Smooth muscle cell (in vitro differentiated cells): ENCODE results near the gene FADS2. TPM values are rescaled to one million over a fixed set of nuclear protein-coding genes. Genes with fewer than 3 reads are reported as not detected.

Source experiments
- DNase-seq: peaks from one replicate; lab custom pipeline; 2025; ENCODE audit not compliant: unreplicated experiment; lab: John Stamatoyannopoulos, UW
- H2AFZ ChIP-seq: fragments of 200-600 bp; sonication (generic); 2 replicates; pipeline ENCODE4 v1.6.0; 2016; ENCODE audit warnings: antibody characterized with exemption, low read depth, mild to moderate bottlenecking
- H3F3A ChIP-seq: fragments of 200-600 bp; sonication (generic); 2 replicates; pipeline ENCODE4 v1.6.0; 2017; ENCODE audit warnings: antibody characterized with exemption, low read depth
- H3K27ac ChIP-seq: fragments of 200-600 bp; sonication (generic); 2 replicates; pipeline ENCODE4 v1.5.1; 2016; ENCODE audit warnings: low read depth, mild to moderate bottlenecking
- H3K27me3 ChIP-seq: fragments of 200-600 bp; sonication (generic); 2 replicates; pipeline ENCODE4 v1.6.1; 2016; ENCODE audit warnings: low read depth, mild to moderate bottlenecking
- H3K36me3 ChIP-seq: fragments of 200-600 bp; sonication (generic); 2 replicates; pipeline ENCODE4 v1.5.1; 2016; ENCODE audit warnings: low read depth
- H3K4me1 ChIP-seq: fragments of 200-600 bp; sonication (generic); 2 replicates; pipeline ENCODE4 v1.5.1; 2016; ENCODE audit warnings: low read depth
- H3K4me2 ChIP-seq: fragments of 200-600 bp; sonication (generic); 2 replicates; pipeline ENCODE4 v1.6.0; 2016; ENCODE audit warnings: mild to moderate bottlenecking
- H3K4me3 ChIP-seq: fragments of 200-600 bp; sonication (generic); 2 replicates; pipeline ENCODE4 v1.5.1; 2016; ENCODE audit warnings: mild to moderate bottlenecking
- H3K79me2 ChIP-seq: fragments of 200-600 bp; sonication (generic); 2 replicates; pipeline ENCODE4 v1.6.0; 2016; ENCODE audit warnings: low read depth, mild to moderate bottlenecking
- H3K9ac ChIP-seq: fragments of 200-600 bp; sonication (generic); 2 replicates; pipeline ENCODE4 v1.6.0; 2016; ENCODE audit warnings: low read depth
- H3K9me3 ChIP-seq: fragments of 200-600 bp; sonication (generic); replicated peaks from 2 replicates; pipeline ENCODE4 v1.5.1; 2016; ENCODE audit warnings: low read depth
- H4K20me1 ChIP-seq: fragments of 200-600 bp; sonication (generic); 2 replicates; pipeline ENCODE4 v1.6.0; 2016; ENCODE audit warnings: low read depth
- CTCF ChIP-seq: fragments of 200-600 bp; sonication (generic); IDR thresholded peaks from 2 replicates; pipeline ENCODE4 v1.5.1; 2017; ENCODE audit warnings: borderline replicate concordance, mild to moderate bottlenecking, antibody characterized with exemption; ENCODE audit not compliant: insufficient read depth, poor library complexity, severe bottlenecking
- WGBS: methylation state at CpG from one replicate; pipeline ENCODE4 v1.1.7; 2016; ENCODE audit warnings: low lambda C conversion rate; 5-methylcytosine and 5-hydroxymethylcytosine counted together
- polyA plus RNA-seq: library from polyadenylated mRNA; unstranded; fragments of >200 nt; fragmentation: Nextera tagmentation; extraction: Ambion mirVana; gene quantifications from 2 replicates; pipeline ENCODE4 v1.2.1, GENCODE V29; 2016
- total RNA-seq: library from RNA; depleted of rRNA; stranded (reverse); fragments of >200 nt; gene quantifications from 2 replicates; pipeline ENCODE4 v1.2.3, GENCODE V29; 2014

FADS2 gene
- total and polyA plus RNA-seq, 2 experiments from 2014 or later = 279 to 495 TPM

- Histone ChIP-seq H3K9ac (peak within 1 kb of the TSS; percentile 84), H3K4me2 (peak within 1 kb of the TSS; percentile 99), H4K20me1 (no peaks in the 10 kb centered on the region), H3K36me3 (no peaks in the 10 kb centered on the region), H3K4me3 (peak within 1 kb of the TSS; percentile 81), H3K27ac (peak within 1 kb of the TSS; percentile 85), H3K9me3 (no peaks in the 10 kb centered on the region), H2AFZ (peak within 1 kb of the TSS; percentile 73), H3K4me1 (peaks cover 9% of the 10 kb centered on the region), H3K79me2 (peaks cover 24% of the 10 kb centered on the region), H3K27me3 (no peaks in the 10 kb centered on the region), H3F3A (peaks cover 7% of the 10 kb centered on the region)
- DNase-seq = peak; percentile 93
- peak; percentile 42 for TF ChIP-seq CTCF
- WGBS = 1% methylated on average over 66 of the region's 73 CpGs
Measured at GRCh38 chr11:61816736-61817455, 11.2 kb upstream of the FADS2 start, which contains the start of gene FADS1. FADS1 (minus strand) TSS chr11:61817003; CDS start chr11:61816929, 74 bp downstream.

- WGBS = 27% methylated on average over 6 of the region's 6 CpGs
- Histone ChIP-seq H4K20me1 (no peaks in the 10 kb centered on the region), H3K4me3 (peak overlapping the region; percentile 81), H3K9ac (peak overlapping the region; percentile 54), H3K79me2 (peaks cover 25% of the 10 kb centered on the region), H2AFZ (no peak overlapping the region), H3F3A (peaks cover 7% of the 10 kb centered on the region), H3K4me2 (peak overlapping the region; percentile 99), H3K36me3 (no peaks in the 10 kb centered on the region), H3K27ac (peak overlapping the region; percentile 85), H3K9me3 (no peaks in the 10 kb centered on the region), H3K27me3 (no peaks in the 10 kb centered on the region), H3K4me1 (peaks cover 9% of the 10 kb centered on the region)
- no peak for TF ChIP-seq CTCF
- DNase-seq = no peak
Measured at GRCh38 chr11:61817471-61818202, 10.5 kb upstream of the FADS2 start.

DNA sequence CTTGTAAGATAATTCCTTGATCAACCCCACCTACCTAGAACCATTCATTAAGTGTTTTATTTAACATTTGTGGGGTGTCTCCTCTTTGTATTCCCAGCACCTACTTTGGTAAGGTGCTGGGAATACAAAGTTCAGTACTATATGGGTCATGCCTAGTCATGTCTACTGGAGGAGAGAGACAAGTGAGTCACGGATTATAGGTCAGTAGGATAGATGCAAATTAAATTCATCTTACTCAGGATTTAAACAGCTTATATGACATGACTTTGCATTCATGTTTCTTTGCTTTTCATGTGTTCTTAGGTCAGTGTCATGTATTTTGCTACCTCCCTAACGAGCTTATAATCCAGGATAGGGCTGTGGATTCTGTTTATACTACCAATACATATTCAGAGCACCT lies 7.9 kb upstream of the FADS2 start:
- Histone ChIP-seq H3K79me2 (peaks cover 24% of the 10 kb centered on the region), H3K9me3 (no peaks in the 10 kb centered on the region), H2AFZ (no peak overlapping the region), H3K9ac (peak overlapping the region; percentile 25), H4K20me1 (no peaks in the 10 kb centered on the region), H3K4me2 (peak overlapping the region; percentile 21), H3K4me3 (no peak overlapping the region), H3K4me1 (peaks cover 9% of the 10 kb centered on the region), H3K27me3 (no peaks in the 10 kb centered on the region), H3F3A (peaks cover 7% of the 10 kb centered on the region), H3K27ac (peak overlapping the region; percentile 71), H3K36me3 (no peaks in the 10 kb centered on the region)
- WGBS = 77% methylated on average over 2 of the region's 2 CpGs
- no peak for TF ChIP-seq CTCF
- DNase-seq = no peak
